Astrocyte (in vitro differentiated cells and primary cell): ENCODE data around the gene ANAPC13. TPM values are rescaled to one million over a fixed set of nuclear protein-coding genes. Genes with fewer than 3 reads are reported as not detected.

Experiments used
- DNase-seq: peaks from one replicate; pipeline ENCODE4 v3.0.0-alpha.2; 2010; ENCODE audit warnings: low read depth
- FAIRE-seq: peaks from 2 replicates; lab custom pipeline; 2011; peaks lifted over from hg19 to GRCh38; lab: Jason Lieb, UNC
- H2AFZ ChIP-seq: 2 replicates; pipeline ENCODE4 v1.6.0; 2012; ENCODE audit warnings: low read depth, low read length, inconsistent platforms
- H3K27ac ChIP-seq: 2 replicates; pipeline ENCODE4 v1.5.1; 2011; ENCODE audit warnings: low read depth, low read length, inconsistent platforms
- H3K27me3 ChIP-seq: 2 replicates; pipeline ENCODE4 v1.6.0; 2011; ENCODE audit warnings: low read length, inconsistent platforms; ENCODE audit not compliant: insufficient read depth
- H3K36me3 ChIP-seq: 2 replicates; pipeline ENCODE4 v1.5.1; 2011; ENCODE audit warnings: low read length, inconsistent platforms; ENCODE audit not compliant: insufficient read depth
- H3K4me1 ChIP-seq: 2 replicates; pipeline ENCODE4 v1.5.1; 2011; ENCODE audit warnings: low read length, inconsistent platforms; ENCODE audit not compliant: insufficient read depth
- H3K4me2 ChIP-seq: 2 replicates; pipeline ENCODE4 v1.6.0; 2012; ENCODE audit warnings: low read length, inconsistent platforms
- H3K4me3 ChIP-seq: 2 replicates; pipeline ENCODE4 v1.5.1; 2011; ENCODE audit warnings: low read depth, mild to moderate bottlenecking, low read length, inconsistent platforms; ENCODE audit not compliant: insufficient read depth
- H3K79me2 ChIP-seq: 2 replicates; pipeline ENCODE4 v1.6.0; 2012; ENCODE audit warnings: mild to moderate bottlenecking, low read length, inconsistent platforms; ENCODE audit not compliant: insufficient read depth
- H3K9ac ChIP-seq: 2 replicates; pipeline ENCODE4 v1.6.0; 2012; ENCODE audit warnings: mild to moderate bottlenecking, low read length, inconsistent platforms
- H3K9me3 ChIP-seq: 2 replicates; pipeline ENCODE4 v1.5.1; 2012; ENCODE audit warnings: low read depth, mild to moderate bottlenecking, low read length, inconsistent platforms; ENCODE audit not compliant: insufficient read depth
- H4K20me1 ChIP-seq: 2 replicates; pipeline ENCODE4 v1.6.0; 2012; ENCODE audit warnings: low read length, inconsistent platforms; ENCODE audit not compliant: insufficient read depth
- H3K27ac Mint-ChIP-seq: one replicate; pipeline ENCODE4 v1.8.0; 2021; ENCODE audit warnings: mild to moderate bottlenecking, mixed read lengths; ENCODE audit not compliant: unreplicated experiment
- H3K27me3 Mint-ChIP-seq: one replicate; pipeline ENCODE4 v1.8.0; 2021; ENCODE audit warnings: low read depth, mixed read lengths; ENCODE audit not compliant: unreplicated experiment
- H3K36me3 Mint-ChIP-seq: one replicate; pipeline ENCODE4 v1.8.0; 2021; ENCODE audit warnings: low read depth, mixed read lengths; ENCODE audit not compliant: unreplicated experiment
- H3K4me1 Mint-ChIP-seq: one replicate; pipeline ENCODE4 v1.8.0; 2021; ENCODE audit warnings: low read depth, mixed read lengths; ENCODE audit not compliant: unreplicated experiment
- H3K4me3 Mint-ChIP-seq: one replicate; pipeline ENCODE4 v1.8.0; 2021; ENCODE audit warnings: mild to moderate bottlenecking, moderate library complexity, mixed read lengths; ENCODE audit not compliant: unreplicated experiment
- H3K9me3 Mint-ChIP-seq: one replicate; pipeline ENCODE4 v1.8.0; 2021; ENCODE audit warnings: mild to moderate bottlenecking, mixed read lengths; ENCODE audit not compliant: unreplicated experiment
- CTCF ChIP-seq: IDR thresholded peaks from 2 replicates; pipeline ENCODE4 v1.5.1; 2011; ENCODE audit warnings: low read depth, mild to moderate bottlenecking, inconsistent platforms, low read length, moderate library complexity; ENCODE audit not compliant: insufficient read depth
- EZH2 ChIP-seq: IDR thresholded peaks from 2 replicates; pipeline ENCODE4 v1.6.1; 2012; ENCODE audit warnings: mild to moderate bottlenecking, low read length, inconsistent platforms; ENCODE audit not compliant: insufficient read depth
- total RNA-seq: library from RNA; stranded (reverse); gene quantifications from 2 replicates; pipeline ENCODE4 v1.2.1, GENCODE V29; 2021

ANAPC13 gene
- total RNA-seq, 1 donor from 2014 or later = 61.0 TPM

GRCh38 chr3:134517791-134518190, 32.0 kb upstream of the ANAPC13 start:
- peak overlapping the region; percentile 29 for H3K4me3 ChIP-seq
- FAIRE-seq (no peak), DNase-seq (peak; percentile 31)
- no peaks in the 10 kb centered on the region for H3K4me1 ChIP-seq
- no peaks in the 10 kb centered on the region for H3K9me3 ChIP-seq
- no peaks in the 10 kb centered on the region for H3K27me3 ChIP-seq
- Mint-ChIP-seq H3K4me1 (peaks cover 15% of the 10 kb centered on the region), H3K4me3 (no peak overlapping the region), H3K27ac (peak overlapping the region; percentile 90), H3K36me3 (peaks cover 9% of the 10 kb centered on the region), H3K9me3 (peaks cover 3% of the 10 kb centered on the region), H3K27me3 (no peaks in the 10 kb centered on the region)
- H3K36me3 ChIP-seq = no peaks in the 10 kb centered on the region
- H3K27ac ChIP-seq = peak overlapping the region; percentile 24
- H3K79me2 ChIP-seq = peaks cover 4% of the 10 kb centered on the region
- H4K20me1 ChIP-seq = no peaks in the 10 kb centered on the region
- no peak overlapping the region for H2AFZ ChIP-seq
- peak overlapping the region; percentile 59 for H3K9ac ChIP-seq
- H3K4me2 ChIP-seq = peak overlapping the region; percentile 69
- TF ChIP-seq EZH2 (no peak), CTCF (no peak)

- Mint-ChIP-seq H3K4me3 (no peak overlapping the region), H3K9me3 (no peaks in the 10 kb centered on the region), H3K4me1 (peaks cover 15% of the 10 kb centered on the region), H3K36me3 (peaks cover 3% of the 10 kb centered on the region), H3K27ac (peak overlapping the region; percentile 2), H3K27me3 (no peaks in the 10 kb centered on the region)
- FAIRE-seq = no peak
- Histone ChIP-seq H3K36me3 (no peaks in the 10 kb centered on the region), H3K27ac (no peak overlapping the region), H3K27me3 (no peaks in the 10 kb centered on the region), H3K9ac (no peak overlapping the region), H3K4me1 (no peaks in the 10 kb centered on the region), H3K79me2 (no peaks in the 10 kb centered on the region), H3K9me3 (no peaks in the 10 kb centered on the region), H2AFZ (no peak overlapping the region), H3K4me3 (no peak overlapping the region), H3K4me2 (no peak overlapping the region), H4K20me1 (no peaks in the 10 kb centered on the region)
- TF ChIP-seq EZH2 (no peak), CTCF (no peak)
- DNase-seq = no peak
Observed at GRCh38 chr3:134516905-134517304, 31.1 kb upstream of the ANAPC13 start.

GRCh38 chr3:134511500-134511899, 25.7 kb upstream of the ANAPC13 start:
- Histone ChIP-seq H2AFZ (no peak overlapping the region), H3K36me3 (peaks cover 4% of the 10 kb centered on the region), H3K4me3 (no peak overlapping the region), H3K4me2 (no peak overlapping the region), H3K27ac (no peak overlapping the region), H3K9me3 (no peaks in the 10 kb centered on the region), H4K20me1 (no peaks in the 10 kb centered on the region), H3K4me1 (no peaks in the 10 kb centered on the region), H3K27me3 (no peaks in the 10 kb centered on the region), H3K9ac (no peak overlapping the region), H3K79me2 (no peaks in the 10 kb centered on the region)
- no peaks in the 10 kb centered on the region for H3K4me1 Mint-ChIP-seq
- FAIRE-seq = peak; percentile 17
- H3K27me3 Mint-ChIP-seq = no peaks in the 10 kb centered on the region
- no peak overlapping the region for H3K4me3 Mint-ChIP-seq
- TF ChIP-seq CTCF = no peak
- TF ChIP-seq EZH2 = no peak
- no peak overlapping the region for H3K27ac Mint-ChIP-seq
- H3K36me3 Mint-ChIP-seq = peaks cover 23% of the 10 kb centered on the region
- no peak for DNase-seq
- H3K9me3 Mint-ChIP-seq = no peaks in the 10 kb centered on the region
